GM10847 (cell line): ENCODE results near the gene TRAF3.

Experiments used
- POLR2A ChIP-seq: IDR thresholded peaks from 2 replicates; pipeline ENCODE4 v1.6.1; 2011; ENCODE audit not compliant: insufficient read length; ENCODE audit errors: extremely low read depth

Gene TRAF3

DNA sequence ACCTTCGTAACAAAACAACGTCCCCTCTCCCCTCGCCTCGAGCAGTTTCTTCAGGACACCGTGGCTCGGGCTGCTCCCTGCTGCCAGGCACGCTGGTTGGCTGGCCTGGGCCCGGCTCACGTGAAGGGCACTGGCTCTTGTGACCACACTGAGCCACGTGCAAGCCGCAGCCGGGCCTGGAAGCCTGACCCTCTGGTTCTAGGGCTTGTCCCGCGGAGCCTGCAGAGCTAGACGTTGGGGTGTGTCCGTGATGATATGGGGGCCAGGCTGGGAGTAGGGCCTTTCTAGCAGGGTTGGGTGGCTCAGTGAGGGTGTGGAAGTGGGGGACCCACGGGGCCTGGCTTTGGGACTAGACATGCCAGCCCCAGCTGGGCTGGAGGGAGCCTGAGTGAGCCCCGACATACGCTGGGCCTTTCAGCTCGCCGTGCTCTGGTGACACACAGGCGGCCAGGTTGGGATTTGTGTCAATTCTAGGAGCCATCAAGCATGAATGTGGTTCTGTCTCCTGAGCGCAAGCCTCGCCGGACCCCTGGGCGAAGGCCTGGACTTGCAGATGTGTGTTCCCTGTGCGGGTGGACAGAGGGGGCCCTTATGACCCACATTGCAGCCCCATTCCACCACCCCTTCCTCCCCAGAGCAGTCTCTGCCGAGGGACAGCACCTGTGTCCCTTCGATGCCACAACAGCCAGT lies 131.7 kb downstream of the TRAF3 start:
- TF ChIP-seq POLR2A: no peak

DNA sequence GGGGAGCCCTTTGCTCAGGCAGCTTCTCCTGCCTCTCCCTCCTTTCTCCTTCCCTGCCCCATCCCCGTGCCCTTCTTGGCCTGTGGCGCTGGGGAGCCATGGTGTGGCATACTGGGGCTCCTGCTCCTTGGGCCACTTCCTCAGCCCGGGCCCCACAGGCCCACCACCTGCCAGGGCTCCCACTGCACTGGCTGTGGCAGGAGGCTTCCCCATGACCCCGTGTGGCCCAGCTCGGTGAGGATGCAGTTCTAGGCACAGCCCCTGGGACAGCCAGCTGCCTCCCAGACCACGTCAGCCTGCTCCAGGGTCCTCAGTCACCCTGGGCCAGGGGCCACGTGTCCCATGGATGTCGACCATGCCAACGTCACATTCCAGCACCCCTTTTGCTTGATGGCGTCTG lies 132.2 kb downstream of the TRAF3 start:
- no peak for TF ChIP-seq POLR2A

DNA sequence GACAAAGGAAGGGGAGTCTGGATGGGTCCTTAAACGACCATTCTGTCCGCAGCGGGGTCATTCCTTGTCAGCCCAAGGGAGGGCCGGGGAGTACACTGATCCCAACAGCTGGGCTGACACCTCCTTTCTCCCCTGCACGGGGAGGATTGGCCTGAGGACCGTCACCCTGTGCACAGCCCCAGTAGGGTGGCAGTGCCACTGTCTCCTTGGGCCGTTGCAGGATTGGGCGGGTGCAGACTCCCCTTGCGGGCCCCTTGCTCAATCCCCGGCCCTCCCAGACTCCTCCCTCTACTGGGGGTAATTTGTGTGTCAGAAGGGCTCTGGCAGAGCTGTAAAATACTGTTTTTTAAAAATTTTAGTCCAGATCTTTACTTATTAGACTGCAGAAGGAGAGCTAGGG lies 132.7 kb downstream of the TRAF3 start:
- no peak for TF ChIP-seq POLR2A

DNA sequence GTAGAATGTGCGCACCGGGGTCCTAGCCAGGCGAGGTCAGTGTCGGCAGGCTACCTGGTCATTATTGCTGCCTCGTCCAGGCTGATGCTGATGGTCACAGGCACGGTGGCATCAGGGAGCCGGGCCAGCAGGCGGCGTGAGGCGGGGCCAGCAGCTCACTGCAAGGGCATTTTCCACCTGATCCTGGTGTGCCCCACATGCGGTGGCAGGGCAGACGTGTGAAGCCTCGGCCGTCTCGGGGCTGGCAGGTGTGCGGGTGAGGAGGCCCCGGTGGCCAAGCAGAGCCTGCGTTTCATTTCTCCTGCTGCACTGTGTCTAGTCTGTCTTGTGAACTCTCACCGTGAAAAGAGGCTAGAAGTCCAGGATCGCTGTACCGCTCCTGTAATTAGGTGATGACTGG lies 133.2 kb downstream of the TRAF3 start:
- TF ChIP-seq POLR2A: no peak

DNA sequence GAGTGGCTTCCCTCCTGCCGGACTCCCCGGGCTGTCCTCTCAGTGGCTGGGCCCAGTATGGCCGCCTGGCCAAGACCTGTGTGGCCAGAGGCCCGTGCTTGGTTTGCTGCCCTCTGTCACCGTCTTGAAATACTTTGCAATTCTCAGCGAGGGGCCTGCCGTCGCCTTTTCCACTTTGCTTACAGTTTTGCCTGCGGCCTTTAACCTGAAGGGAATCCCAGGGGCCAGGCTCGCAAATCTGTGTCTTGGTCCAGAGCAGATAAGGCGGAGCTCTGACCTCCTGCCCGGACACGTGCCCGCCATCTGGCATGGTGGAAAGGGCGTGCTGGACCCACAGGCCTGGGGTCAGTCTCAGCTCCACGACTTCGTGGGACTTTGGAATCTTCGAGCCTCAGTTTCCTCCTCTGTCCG lies 134.3 kb downstream of the TRAF3 start:
- TF ChIP-seq POLR2A: no peak

DNA sequence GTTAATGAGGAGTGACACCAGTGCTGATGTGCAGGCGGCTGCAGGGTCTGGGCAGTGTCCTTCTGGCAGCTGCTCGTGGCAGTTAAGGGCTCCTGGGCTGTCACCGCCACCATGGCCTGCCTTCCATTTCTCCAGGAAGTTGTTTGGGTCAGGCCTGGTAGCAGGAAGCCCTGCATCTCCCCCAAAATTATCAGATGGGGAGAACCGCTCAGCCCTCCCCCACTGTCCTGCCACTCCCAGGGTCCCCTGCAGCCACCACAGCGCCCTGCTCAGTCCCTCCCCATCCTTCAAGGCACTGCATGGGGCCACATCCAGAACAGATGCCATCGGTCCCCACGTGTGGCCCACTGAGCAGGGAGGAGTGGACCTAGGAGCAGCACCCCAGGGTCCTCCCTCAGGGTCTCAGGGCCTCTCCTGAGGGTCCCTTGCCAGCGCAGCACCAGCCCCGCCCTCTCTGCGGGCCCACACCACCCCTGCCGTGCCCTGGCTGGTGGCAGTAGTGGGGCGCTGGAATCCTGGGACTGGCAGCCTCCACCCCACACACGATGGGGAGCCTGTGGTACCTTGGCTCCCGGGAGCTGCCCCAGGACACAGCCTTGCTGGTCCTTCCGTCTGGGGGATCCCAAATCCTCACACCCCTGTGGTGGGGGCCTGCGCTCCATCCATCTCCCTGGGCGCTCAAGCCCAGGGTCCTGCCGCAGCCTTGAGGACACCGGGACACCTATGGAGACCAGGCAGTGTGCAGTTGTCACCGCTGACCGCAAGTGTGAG lies 134.9 kb downstream of the TRAF3 start:
- no peak for TF ChIP-seq POLR2A

DNA sequence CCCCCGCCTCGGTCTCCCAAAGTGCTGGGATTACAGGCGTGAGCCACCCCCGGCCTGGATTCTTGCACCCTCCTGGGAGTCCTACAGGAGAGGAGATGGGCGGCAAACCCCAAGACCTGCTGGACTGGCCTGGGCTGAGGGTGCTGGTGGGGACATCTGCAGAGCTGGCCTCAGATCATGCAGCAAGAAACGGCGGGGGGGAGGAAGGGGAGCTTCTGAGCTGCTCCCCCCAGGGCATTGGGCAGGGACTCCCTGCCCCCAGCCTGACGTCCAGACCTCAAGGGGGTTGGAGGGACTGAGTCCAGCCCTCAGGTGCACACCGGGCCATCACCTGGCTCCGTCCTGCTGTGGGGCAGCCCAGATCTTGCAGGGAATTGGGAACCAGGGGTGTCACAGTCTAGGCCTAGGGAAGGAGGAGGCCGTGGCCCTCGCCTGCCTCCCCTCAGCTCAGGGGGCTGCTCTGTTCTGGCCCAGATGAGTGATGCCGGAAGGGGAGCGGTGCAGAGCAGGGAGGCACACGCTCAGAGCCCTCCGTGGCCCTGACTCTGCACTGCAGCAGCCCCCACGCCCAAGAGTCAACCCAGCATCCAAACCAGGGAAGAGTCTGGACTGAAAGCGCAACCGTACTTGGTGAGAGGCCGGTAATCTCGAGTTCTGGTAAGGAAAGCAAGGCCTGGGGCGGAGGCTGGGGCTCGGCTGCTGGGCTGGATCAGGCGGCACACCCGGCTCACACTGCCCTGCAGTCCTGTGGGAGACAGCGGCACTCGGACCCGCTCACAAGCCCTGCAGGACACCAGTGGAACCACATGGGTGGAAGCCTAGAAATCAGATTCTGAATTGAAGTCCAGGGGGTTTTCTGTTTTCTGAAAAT lies 136.3 kb downstream of the TRAF3 start:
- TF ChIP-seq POLR2A: no peak

DNA sequence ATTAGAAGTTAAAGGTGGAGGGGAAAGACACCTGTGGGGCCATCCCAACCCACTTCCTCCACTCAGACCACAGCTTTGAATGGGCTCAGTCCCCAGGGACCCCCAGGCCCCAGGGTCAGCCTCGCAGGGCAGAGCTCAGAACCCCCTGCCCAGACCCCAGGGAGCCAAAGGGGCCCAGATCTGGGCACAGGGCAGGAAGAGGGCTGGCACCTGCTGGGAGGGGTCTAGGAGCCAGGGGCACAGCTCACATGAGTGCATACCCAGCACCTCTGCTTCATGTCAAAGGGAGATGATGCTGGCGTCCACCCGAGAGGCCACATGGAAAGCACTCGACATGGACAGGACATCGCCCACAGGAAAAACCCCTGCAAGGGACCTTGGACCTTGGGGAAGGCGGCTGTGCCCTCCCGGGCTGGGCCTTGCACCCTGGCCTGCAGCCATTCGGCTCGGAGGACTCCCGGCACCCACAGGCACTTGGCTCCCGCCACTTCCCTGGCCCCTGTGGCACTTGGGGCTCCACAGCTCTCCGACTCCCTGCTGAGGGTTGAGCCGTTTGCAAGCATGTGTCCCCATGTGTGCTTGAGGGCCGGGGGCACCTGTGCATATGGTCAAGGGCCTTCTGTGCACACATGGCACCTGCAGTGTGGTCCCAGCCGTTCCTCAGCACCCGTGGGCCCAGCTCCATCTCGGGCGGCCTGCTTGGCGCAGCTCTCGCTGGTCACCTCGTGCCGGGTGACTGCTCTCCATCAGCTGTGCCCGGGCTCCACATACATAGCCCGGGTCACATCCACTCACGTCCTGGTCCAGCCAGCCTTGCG lies 137.4 kb downstream of the TRAF3 start:
- peak; percentile 16 for TF ChIP-seq POLR2A

DNA sequence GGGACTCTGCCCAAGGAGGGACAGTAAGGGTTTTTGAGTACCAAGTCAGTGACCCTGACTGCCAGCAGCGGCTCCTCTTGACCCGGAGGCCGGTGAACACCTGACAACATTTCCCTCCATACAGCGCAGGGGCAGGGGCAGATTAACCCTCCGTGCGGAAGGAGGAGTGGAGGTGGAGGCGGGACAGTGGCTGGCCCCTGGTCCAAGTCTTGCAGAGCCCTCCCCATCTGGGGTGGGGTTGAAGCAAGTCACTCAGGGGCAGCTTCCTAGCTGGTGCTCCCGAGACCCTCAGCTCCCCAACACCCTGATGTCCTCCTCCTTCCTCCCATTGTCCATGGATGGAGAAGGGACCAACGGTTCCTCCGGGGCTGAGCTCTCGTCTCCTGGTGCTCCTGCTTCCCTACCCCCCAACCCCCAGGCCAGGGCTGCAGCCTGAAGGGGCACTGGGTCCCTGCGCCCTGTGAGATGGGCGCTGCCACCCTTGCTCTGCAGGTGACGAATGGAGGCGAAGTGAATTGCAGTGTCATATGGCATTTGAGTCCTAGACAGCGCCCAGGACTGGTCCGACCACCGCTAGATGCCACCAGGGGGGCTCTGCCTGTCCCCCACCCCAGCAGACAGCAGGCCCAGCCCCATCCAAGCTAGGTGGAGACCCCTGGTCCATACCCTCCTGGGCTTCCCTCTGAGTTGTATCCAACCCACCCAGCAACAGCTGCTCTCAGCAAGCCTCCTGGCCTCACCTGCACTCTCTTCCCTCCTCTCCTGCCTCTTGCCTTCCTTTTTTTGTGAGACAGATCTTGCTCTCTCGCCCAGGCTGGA lies 138.3 kb downstream of the TRAF3 start:
- TF ChIP-seq POLR2A: no peak

DNA sequence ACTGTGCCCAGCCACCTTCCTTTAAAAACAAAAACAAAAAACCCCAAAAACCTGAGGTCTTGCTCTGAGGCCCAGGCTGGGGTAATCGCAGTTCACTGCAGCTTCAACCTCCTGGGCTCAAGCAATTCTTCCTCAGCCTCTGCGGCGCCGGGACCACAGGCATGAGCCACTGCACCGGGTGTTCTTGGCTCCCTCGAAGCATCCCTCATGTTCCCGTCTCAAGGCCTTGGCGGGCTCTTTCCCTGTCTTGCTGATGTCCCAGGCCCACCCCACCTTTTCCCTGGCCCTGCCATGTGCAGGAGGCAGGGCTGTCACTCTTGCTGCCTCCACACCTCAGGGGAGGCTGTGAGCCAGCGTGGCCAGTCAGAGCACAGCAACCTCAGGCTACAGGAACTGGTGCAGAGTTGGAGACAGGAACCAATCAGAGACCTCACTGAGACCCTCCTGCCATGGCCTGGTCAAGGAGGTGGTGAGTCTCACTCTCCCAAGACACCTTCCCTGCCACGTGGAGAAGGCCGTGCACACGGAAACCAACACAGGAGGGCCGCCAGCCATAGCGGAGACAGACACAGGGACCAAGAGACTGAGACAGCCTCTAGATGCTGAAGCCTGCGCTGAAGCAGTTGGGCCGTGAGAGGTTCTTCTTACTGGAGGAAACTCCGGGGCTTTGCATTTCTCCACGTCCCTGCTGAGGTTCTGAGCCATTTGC lies 139.3 kb downstream of the TRAF3 start:
- TF ChIP-seq POLR2A: no peak

DNA sequence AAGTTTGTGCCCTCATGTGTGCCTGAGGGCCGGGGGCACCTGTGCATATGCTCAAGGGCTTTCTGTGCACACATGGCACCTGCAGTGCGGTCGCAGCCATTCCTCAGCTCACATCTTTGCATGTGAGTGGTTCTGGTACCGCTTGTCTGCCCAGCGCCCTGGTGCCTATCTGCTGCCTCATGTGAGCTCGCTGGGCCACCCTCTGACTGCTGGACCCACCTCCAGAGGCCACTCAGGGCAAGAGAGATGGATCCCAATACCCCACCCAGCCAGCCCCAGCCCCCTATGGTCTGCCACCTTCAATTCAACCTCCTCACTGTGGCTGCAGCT lies 139.8 kb downstream of the TRAF3 start:
- no peak for TF ChIP-seq POLR2A

DNA sequence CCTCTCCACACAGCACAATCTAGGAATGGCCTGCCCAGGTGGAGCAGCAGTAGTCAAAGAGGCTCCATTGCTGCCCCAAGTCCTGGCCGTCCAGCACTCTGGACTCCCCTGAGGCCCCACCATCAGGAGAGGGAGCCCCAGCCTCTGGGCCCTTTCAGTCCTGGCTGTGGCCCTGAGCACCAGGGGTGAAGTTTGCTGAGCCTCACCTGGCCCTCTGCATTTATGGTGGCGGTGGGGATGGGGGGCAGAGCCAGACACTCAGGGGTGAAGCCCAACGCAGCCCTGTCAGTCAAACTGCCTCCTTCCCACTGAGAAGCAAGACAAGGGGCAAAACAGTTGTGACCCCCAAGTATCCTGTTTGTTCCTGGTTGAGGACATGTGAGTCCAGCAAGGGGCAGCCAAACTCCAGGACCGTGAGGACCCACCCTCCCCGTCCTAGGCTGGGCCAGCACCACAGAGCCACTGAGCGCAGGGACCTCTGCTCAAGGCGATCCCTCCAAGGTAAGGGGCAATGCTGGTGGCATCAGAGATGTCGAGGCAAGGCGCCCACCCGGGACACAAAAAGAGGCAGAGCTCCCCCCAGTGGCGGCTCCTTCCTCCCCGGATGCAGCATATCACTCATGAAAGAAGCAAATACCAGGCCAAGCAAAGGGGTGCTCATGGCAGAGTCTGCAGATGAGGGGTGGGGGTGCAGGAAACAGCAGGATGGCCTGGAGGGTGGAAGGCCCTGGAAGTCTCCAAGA lies 140.4 kb downstream of the TRAF3 start:
- TF ChIP-seq POLR2A: no peak

DNA sequence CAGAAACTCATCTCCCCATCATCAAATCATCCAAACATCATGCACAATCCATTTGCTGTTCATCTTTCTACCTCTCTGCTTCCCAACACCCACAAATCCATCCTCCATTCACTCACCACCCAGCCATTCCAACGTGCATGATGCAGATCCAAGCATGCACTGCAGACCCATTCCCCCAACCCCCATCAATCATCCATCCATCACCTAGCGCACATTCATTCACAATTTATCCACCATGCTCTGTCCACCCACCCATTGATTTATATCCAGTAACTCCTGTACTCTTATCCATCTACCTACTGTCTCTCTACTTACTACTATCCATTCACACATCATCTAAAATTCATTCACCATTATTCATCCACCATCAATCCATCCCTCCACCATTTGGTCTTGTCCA lies 141.2 kb downstream of the TRAF3 start:
- no peak for TF ChIP-seq POLR2A
